GM12891 (cell line): Measurements from ENCODE around the gene NELFB.

Source experiments
- PAX5 ChIP-seq: IDR thresholded peaks from 2 replicates; pipeline ENCODE4 v1.6.1; 2011; ENCODE audit warnings: low read length, moderate library complexity, mild to moderate bottlenecking; ENCODE audit not compliant: insufficient read depth, severe bottlenecking
- POLR2A ChIP-seq: IDR thresholded peaks from 2 replicates; pipeline ENCODE4 v1.6.1; 2011; ENCODE audit warnings: low read depth, low read length, control low read depth
- POLR2AphosphoS5 ChIP-seq: IDR thresholded peaks from 2 replicates; pipeline ENCODE4 v1.6.1; 2011; ENCODE audit warnings: low read depth, low read length, control low read depth
- POU2F2 ChIP-seq: IDR thresholded peaks from 2 replicates; pipeline ENCODE4 v1.6.1; 2011; ENCODE audit warnings: low read depth, mild to moderate bottlenecking, control low read depth, low read length, moderate library complexity
- SPI1 ChIP-seq: IDR thresholded peaks from 2 replicates; pipeline ENCODE4 v1.6.1; 2011; ENCODE audit warnings: low read depth, low read length, control low read depth
- TAF1 ChIP-seq: IDR thresholded peaks from 2 replicates; pipeline ENCODE4 v1.6.1; 2011; ENCODE audit warnings: low read depth, low read length, control low read depth

GRCh38 chr9:137303893-137304382 is 48.8 kb downstream of the NELFB start:
- TF ChIP-seq POLR2AphosphoS5 (no peak), TAF1 (no peak), POLR2A (no peak), SPI1 (no peak), POU2F2 (no peak), PAX5 (no peak)
